ENCODE measurements around the gene DIO3.

The DIO3 gene

GRCh38 chr14:101561145-101561896 lies at the start of gene DIO3:
DIO3 (plus strand) TSS chr14:101561495.
- in situ Hi-C loops (cut with HindIII; ENCODE audit: low sequenced_read_pairs) = no loop called here

GRCh38 chr14:101511620-101512375 lies 49.5 kb upstream of the DIO3 start:
- in situ Hi-C loops (cut with HindIII; ENCODE audit: low sequenced_read_pairs) = no loop called here

GRCh38 chr14:101512376-101512695 lies 49.0 kb upstream of the DIO3 start:
- in situ Hi-C loops (cut with HindIII; ENCODE audit: low sequenced_read_pairs) = no loop called here

GRCh38 chr14:101514136-101514535 lies 47.2 kb upstream of the DIO3 start:
- in situ Hi-C loops (cut with HindIII; ENCODE audit: low sequenced_read_pairs) = no loop called here

GRCh38 chr14:101516401-101516800 lies 44.9 kb upstream of the DIO3 start:
- in situ Hi-C loops (cut with HindIII; ENCODE audit: low sequenced_read_pairs) = no loop called here

GRCh38 chr14:101518611-101519473 lies 42.5 kb upstream of the DIO3 start:
- in situ Hi-C loops (cut with HindIII; ENCODE audit: low sequenced_read_pairs) = no loop called here

- in situ Hi-C loops (cut with HindIII; ENCODE audit: low sequenced_read_pairs) = no loop called here
Measured at GRCh38 chr14:101520621-101521472, 40.4 kb upstream of the DIO3 start.

GRCh38 chr14:101521473-101521915 lies 39.8 kb upstream of the DIO3 start:
- in situ Hi-C loops (cut with HindIII; ENCODE audit: low sequenced_read_pairs) = no loop called here

- in situ Hi-C loops (cut with HindIII; ENCODE audit: low sequenced_read_pairs) = no loop called here
Measured at GRCh38 chr14:101521978-101522377, 39.3 kb upstream of the DIO3 start.

- in situ Hi-C loops (cut with HindIII; ENCODE audit: low sequenced_read_pairs) = no loop called here
Measured at GRCh38 chr14:101525640-101526527, 35.4 kb upstream of the DIO3 start.

- in situ Hi-C loops (cut with HindIII; ENCODE audit: low sequenced_read_pairs) = no loop called here
Measured at GRCh38 chr14:101527987-101528386, 33.3 kb upstream of the DIO3 start.

- in situ Hi-C loops (cut with HindIII; ENCODE audit: low sequenced_read_pairs) = no loop called here
Measured at GRCh38 chr14:101529079-101529478, 32.2 kb upstream of the DIO3 start.

GRCh38 chr14:101534198-101534597 lies 27.1 kb upstream of the DIO3 start:
- in situ Hi-C loops (cut with HindIII; ENCODE audit: low sequenced_read_pairs) = no loop called here

- in situ Hi-C loops (cut with HindIII; ENCODE audit: low sequenced_read_pairs) = no loop called here
Measured at GRCh38 chr14:101535232-101535631, 26.1 kb upstream of the DIO3 start.

- in situ Hi-C loops (cut with HindIII; ENCODE audit: low sequenced_read_pairs) = no loop called here
Measured at GRCh38 chr14:101535701-101536207, 25.5 kb upstream of the DIO3 start.

- in situ Hi-C loops (cut with HindIII; ENCODE audit: low sequenced_read_pairs) = no loop called here
Measured at GRCh38 chr14:101537286-101537685, 24.0 kb upstream of the DIO3 start.

- in situ Hi-C loops (cut with HindIII; ENCODE audit: low sequenced_read_pairs) = no loop called here
Measured at GRCh38 chr14:101538878-101539277, 22.4 kb upstream of the DIO3 start.

GRCh38 chr14:101539880-101540279 lies 21.4 kb upstream of the DIO3 start:
- in situ Hi-C loops (cut with HindIII; ENCODE audit: low sequenced_read_pairs) = no loop called here

All from DLD1 (cell line).